GM12878 (cell line): ENCODE data around the gene GSX1. TPM values are rescaled to one million over a fixed set of nuclear protein-coding genes. Genes with fewer than 3 reads are reported as not detected.

ENCODE experiments used
- ATAC-seq: fragments of 200-7000 bp; cut with Tn5 transposase; 3 replicates; pipeline ENCODE4 v1.9.1; 2020; ENCODE audit warnings: mild to moderate bottlenecking, moderate library complexity
- BruUV-seq: library from RNA; stranded (reverse); fragments of 400-500 nt; replicated peaks from 2 replicates; lab custom pipeline; 2021; lab: Mats Ljungman, UMichigan
- CTCF ChIA-PET: fragments of 300-600 bp; sonication (Branson Sonifier 250); formaldehyde crosslinking; extraction: SDS; loops from one replicate; lab custom pipeline; 2021; ENCODE audit warnings: inconsistent platforms; lab: Yijun Ruan, JAX
- POLR2A ChIA-PET: fragments of 350-600 bp; formaldehyde crosslinking; extraction: SDS; loops from one replicate; lab custom pipeline; 2021; ENCODE audit warnings: inconsistent platforms; lab: Charles Lee
- RAD21 ChIA-PET: fragments of 300-600 bp; sonication (Branson Sonifier 250); formaldehyde crosslinking; loops from one replicate; lab custom pipeline; 2023; ENCODE audit warnings: antibody characterized with exemption; ENCODE audit not compliant: unreplicated experiment; lab: Charles Lee
- SMC1A ChIA-PET: fragments of 300-600 bp; sonication (Branson Sonifier 250); formaldehyde crosslinking; loops from one replicate; lab custom pipeline; 2023; ENCODE audit not compliant: unreplicated experiment, uncharacterized antibody; lab: Charles Lee
- DNase-seq: peaks from one replicate; pipeline ENCODE4 v3.0.0-alpha.2; 2011; ENCODE audit warnings: low read depth, low spot score
- FAIRE-seq: peaks from 3 replicates; lab custom pipeline; 2011; peaks lifted over from hg19 to GRCh38; lab: Jason Lieb, UNC
- H2AFZ ChIP-seq: 2 replicates; pipeline ENCODE4 v1.6.0; 2011; ENCODE audit warnings: low read depth, low read length, control low read depth; ENCODE audit not compliant: control insufficient read depth
- H3K27ac ChIP-seq: 2 replicates; pipeline ENCODE4 v1.5.1; 2011; ENCODE audit warnings: control low read depth; ENCODE audit not compliant: control insufficient read depth, insufficient read depth
- H3K27me3 ChIP-seq, 2 experiments: replicated peaks in 1 of 2; 2 replicates each; pipeline versions ENCODE4 v1.6.0 to v1.6.1; 2011; ENCODE audit warnings: low read length in 1 of 2; ENCODE audit not compliant: control insufficient read depth in 2 of 2, insufficient read depth in 2 of 2
- H3K36me3 ChIP-seq, 2 experiments: 2 replicates each; pipeline ENCODE4 v1.5.1; 2011; ENCODE audit warnings: low read length in 1 of 2; ENCODE audit not compliant: control insufficient read depth in 2 of 2, insufficient read depth in 2 of 2
- H3K4me1 ChIP-seq: 2 replicates; pipeline ENCODE4 v1.6.1; 2011; ENCODE audit warnings: mild to moderate bottlenecking, low read length, moderate library complexity, mixed read lengths; ENCODE audit not compliant: control insufficient read depth, insufficient read depth
- H3K4me2 ChIP-seq: 2 replicates; pipeline ENCODE4 v1.6.0; 2011; ENCODE audit warnings: control low read depth; ENCODE audit not compliant: control insufficient read depth, insufficient read depth
- H3K4me3 ChIP-seq: fragments of 200-600 bp; sonication (generic); 2 replicates; pipeline ENCODE4 v1.5.1; 2016
- H3K79me2 ChIP-seq: 2 replicates; pipeline ENCODE4 v1.6.0; 2011; ENCODE audit warnings: low read length; ENCODE audit not compliant: control insufficient read depth, insufficient read depth
- H3K9ac ChIP-seq: 2 replicates; pipeline ENCODE4 v1.8.0; 2011; ENCODE audit warnings: low read length, control low read depth, mixed read lengths; ENCODE audit not compliant: control insufficient read depth, insufficient read depth
- H3K9me3 ChIP-seq: replicated peaks from 3 replicates; pipeline ENCODE4 v1.5.1; 2011; ENCODE audit warnings: mild to moderate bottlenecking, low read length; ENCODE audit not compliant: control insufficient read depth, insufficient read depth
- H4K20me1 ChIP-seq: 2 replicates; pipeline ENCODE4 v1.6.0; 2011; ENCODE audit not compliant: control insufficient read depth, insufficient read depth
- ATF7 ChIP-seq: fragments of 450-650 bp; IDR thresholded peaks from 2 replicates; pipeline ENCODE4 v1.6.1; 2016; ENCODE audit warnings: low read depth, mild to moderate bottlenecking
- BHLHE40 ChIP-seq, 2 experiments: fragments of 450-650 bp in 1 of 2; IDR thresholded peaks; 2 replicates each; pipeline ENCODE4 v1.6.1; 2011 to 2017; ENCODE audit warnings: low read depth in 2 of 2, borderline replicate concordance in 1 of 2, improper control_type of control experiment in 1 of 2, low read length in 1 of 2, mild to moderate bottlenecking in 1 of 2
- BMI1 ChIP-seq: fragments of 450-650 bp; IDR thresholded peaks from 2 replicates; pipeline ENCODE4 v1.6.1; 2016; ENCODE audit warnings: mild to moderate bottlenecking, moderate library complexity, borderline replicate concordance
- CBX5 ChIP-seq: sonication (generic); IDR thresholded peaks from 2 replicates; pipeline ENCODE4 v1.6.1; 2016; ENCODE audit warnings: low read depth, moderate library complexity, mild to moderate bottlenecking, inconsistent platforms
- EED ChIP-seq: sonication (generic); IDR thresholded peaks from 2 replicates; pipeline ENCODE4 v1.6.1; 2016; ENCODE audit warnings: antibody characterized with exemption, low read depth
- MXI1 ChIP-seq: fragments of 150-350 bp; IDR thresholded peaks from 2 replicates; pipeline ENCODE4 v1.6.1; 2011; ENCODE audit warnings: low read depth, mild to moderate bottlenecking, inconsistent platforms, low read length, improper control_type of control experiment
- NR2C1 ChIP-seq: fragments of 450-650 bp; IDR thresholded peaks from 2 replicates; pipeline ENCODE4 v1.6.1; 2017; ENCODE audit warnings: antibody characterized with exemption, mild to moderate bottlenecking, moderate library complexity
- POLR2A ChIP-seq: IDR thresholded peaks from 2 replicates; pipeline ENCODE4 v1.6.1; 2011; ENCODE audit warnings: low read depth, mild to moderate bottlenecking, low read length
- POLR2AphosphoS2 ChIP-seq: IDR thresholded peaks from 2 replicates; pipeline ENCODE4 v1.6.1; 2011; ENCODE audit warnings: low read depth, mild to moderate bottlenecking, low read length, improper control_type of control experiment, moderate library complexity
- ZNF274 ChIP-seq: IDR thresholded peaks from one replicate; pipeline ENCODE4 v1.8.0; 2011; ENCODE audit not compliant: insufficient read length, insufficient read depth
- ZNF384 ChIP-seq: IDR thresholded peaks from 2 replicates; pipeline ENCODE4 v1.6.1; 2012; ENCODE audit warnings: low read depth, mild to moderate bottlenecking, low read length, improper control_type of control experiment, borderline replicate concordance
- ZSCAN29 ChIP-seq: fragments of 450-650 bp; IDR thresholded peaks from 2 replicates; pipeline ENCODE4 v1.6.1; 2017; ENCODE audit warnings: mild to moderate bottlenecking, moderate library complexity
- WGBS: methylation state at CpG from one replicate; pipeline ENCODE4 v1.1.6; 2016; ENCODE audit warnings: low lambda C conversion rate; ENCODE audit not compliant: insufficient replicate concordance, insufficient coverage; ENCODE audit errors: missing lambda C conversion rate; 5-methylcytosine and 5-hydroxymethylcytosine counted together
- in situ Hi-C: fragments of 300-500 bp; cut with MboI; formaldehyde crosslinking; loops from 9 replicates; pipeline ENCODE4 v1.14.3; 2018; ENCODE audit warnings: mixed read lengths
- intact Hi-C: fragments of 100-400 bp; cut with micrococcal nuclease; formaldehyde crosslinking; loops from one replicate; pipeline ENCODE4 v1.14.2; 2022; ENCODE audit not compliant: unreplicated experiment
- polyA plus RNA-seq, 11 experiments: library from polyadenylated mRNA; depleted of rRNA in 4 of 11; unstranded in 6 of 11; stranded (reverse) in 5 of 11; fragments of >200 nt; fragmentation: Nextera tagmentation in 4 of 11; fragmentation: Illumina TruSeq in 1 of 11; extraction: Ambion mirVana in 4 of 11; extraction: Trizol in 1 of 11; gene quantifications; 1 replicate in 1 of 11; 2 replicates in 10 of 11; pipeline versions ENCODE4 v1.2.1 to v1.2.3, GENCODE V29; 2011 to 2016; ENCODE audit warnings: inconsistent platforms in 2 of 11, missing spikeins in 2 of 11, low read depth in 1 of 11
- total RNA-seq, 4 experiments: library from RNA; depleted of rRNA in 3 of 4; stranded (reverse); fragments of >200 nt in 3 of 4; fragmentation: Illumina TruSeq in 1 of 4; extraction: Trizol in 1 of 4; gene quantifications; 2 replicates each; pipeline versions ENCODE4 v1.2.1 to v1.2.3, GENCODE V29; 2013 to 2021
- TF ChIP-seq, protein P1 (sequence below): IDR thresholded peaks from 2 replicates; pipeline ENCODE4 v1.6.1; 2012; ENCODE audit warnings: low read length, inconsistent platforms
- TF ChIP-seq, protein P2 (sequence below): fragments of 450-650 bp; IDR thresholded peaks from 2 replicates; pipeline ENCODE4 v1.6.1; 2016; ENCODE audit warnings: mild to moderate bottlenecking
- TF ChIP-seq, protein P3 (sequence below): fragments of 450-650 bp; IDR thresholded peaks from 2 replicates; pipeline ENCODE4 v1.6.1; 2018; ENCODE audit warnings: mild to moderate bottlenecking, low read depth, moderate library complexity; ENCODE audit not compliant: partially characterized antibody

The GSX1 gene
- total and polyA plus RNA-seq, 10 of the 15 experiments (the other 5 are each of a cell fraction or from before 2014, with no cell fraction given) = not detected

DNA sequence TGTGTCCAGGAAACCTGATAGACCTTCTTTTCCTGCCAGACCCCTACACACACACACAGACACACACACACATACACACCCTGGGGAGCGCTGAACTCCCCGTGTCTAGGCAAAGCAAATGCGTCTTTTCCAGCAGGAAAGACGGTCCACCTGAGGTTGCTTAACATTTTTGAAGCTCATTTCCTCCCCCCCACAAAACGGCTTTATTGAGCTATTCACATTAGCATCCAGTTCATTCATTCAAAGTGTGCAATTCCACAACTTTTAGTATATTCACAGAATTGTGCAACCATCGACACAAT is 3.4 kb downstream of the GSX1 start:
- no peak for TF ChIP-seq ZNF274
- no peak for TF ChIP-seq MXI1
- no peak for TF ChIP-seq ZNF384
- no peak for TF ChIP-seq BMI1
- no peak for TF ChIP-seq BHLHE40 (IDR thresholded peaks at IDR 0.05; ENCODE audit: borderline replicate concordance in 1 of 2, low read depth in 2 of 2, low read length in 1 of 2)
- no peak for TF ChIP-seq POLR2A
- no peak for TF ChIP-seq NR2C1
- no peak for TF ChIP-seq ZSCAN29
- no peak for TF ChIP-seq ATF7
- TF ChIP-seq EED = no peak
- TF ChIP-seq CBX5 = no peak
- TF ChIP-seq, protein P1, sequence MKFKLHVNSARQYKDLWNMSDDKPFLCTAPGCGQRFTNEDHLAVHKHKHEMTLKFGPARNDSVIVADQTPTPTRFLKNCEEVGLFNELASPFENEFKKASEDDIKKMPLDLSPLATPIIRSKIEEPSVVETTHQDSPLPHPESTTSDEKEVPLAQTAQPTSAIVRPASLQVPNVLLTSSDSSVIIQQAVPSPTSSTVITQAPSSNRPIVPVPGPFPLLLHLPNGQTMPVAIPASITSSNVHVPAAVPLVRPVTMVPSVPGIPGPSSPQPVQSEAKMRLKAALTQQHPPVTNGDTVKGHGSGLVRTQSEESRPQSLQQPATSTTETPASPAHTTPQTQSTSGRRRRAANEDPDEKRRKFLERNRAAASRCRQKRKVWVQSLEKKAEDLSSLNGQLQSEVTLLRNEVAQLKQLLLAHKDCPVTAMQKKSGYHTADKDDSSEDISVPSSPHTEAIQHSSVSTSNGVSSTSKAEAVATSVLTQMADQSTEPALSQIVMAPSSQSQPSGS = no peak
- TF ChIP-seq POLR2AphosphoS2 = no peak
- TF ChIP-seq, protein P2, sequence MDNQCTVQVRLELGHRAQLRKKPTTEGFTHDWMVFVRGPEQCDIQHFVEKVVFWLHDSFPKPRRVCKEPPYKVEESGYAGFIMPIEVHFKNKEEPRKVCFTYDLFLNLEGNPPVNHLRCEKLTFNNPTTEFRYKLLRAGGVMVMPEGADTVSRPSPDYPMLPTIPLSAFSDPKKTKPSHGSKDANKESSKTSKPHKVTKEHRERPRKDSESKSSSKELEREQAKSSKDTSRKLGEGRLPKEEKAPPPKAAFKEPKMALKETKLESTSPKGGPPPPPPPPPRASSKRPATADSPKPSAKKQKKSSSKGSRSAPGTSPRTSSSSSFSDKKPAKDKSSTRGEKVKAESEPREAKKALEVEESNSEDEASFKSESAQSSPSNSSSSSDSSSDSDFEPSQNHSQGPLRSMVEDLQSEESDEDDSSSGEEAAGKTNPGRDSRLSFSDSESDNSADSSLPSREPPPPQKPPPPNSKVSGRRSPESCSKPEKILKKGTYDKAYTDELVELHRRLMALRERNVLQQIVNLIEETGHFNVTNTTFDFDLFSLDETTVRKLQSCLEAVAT = no peak
- TF ChIP-seq, protein P3, sequence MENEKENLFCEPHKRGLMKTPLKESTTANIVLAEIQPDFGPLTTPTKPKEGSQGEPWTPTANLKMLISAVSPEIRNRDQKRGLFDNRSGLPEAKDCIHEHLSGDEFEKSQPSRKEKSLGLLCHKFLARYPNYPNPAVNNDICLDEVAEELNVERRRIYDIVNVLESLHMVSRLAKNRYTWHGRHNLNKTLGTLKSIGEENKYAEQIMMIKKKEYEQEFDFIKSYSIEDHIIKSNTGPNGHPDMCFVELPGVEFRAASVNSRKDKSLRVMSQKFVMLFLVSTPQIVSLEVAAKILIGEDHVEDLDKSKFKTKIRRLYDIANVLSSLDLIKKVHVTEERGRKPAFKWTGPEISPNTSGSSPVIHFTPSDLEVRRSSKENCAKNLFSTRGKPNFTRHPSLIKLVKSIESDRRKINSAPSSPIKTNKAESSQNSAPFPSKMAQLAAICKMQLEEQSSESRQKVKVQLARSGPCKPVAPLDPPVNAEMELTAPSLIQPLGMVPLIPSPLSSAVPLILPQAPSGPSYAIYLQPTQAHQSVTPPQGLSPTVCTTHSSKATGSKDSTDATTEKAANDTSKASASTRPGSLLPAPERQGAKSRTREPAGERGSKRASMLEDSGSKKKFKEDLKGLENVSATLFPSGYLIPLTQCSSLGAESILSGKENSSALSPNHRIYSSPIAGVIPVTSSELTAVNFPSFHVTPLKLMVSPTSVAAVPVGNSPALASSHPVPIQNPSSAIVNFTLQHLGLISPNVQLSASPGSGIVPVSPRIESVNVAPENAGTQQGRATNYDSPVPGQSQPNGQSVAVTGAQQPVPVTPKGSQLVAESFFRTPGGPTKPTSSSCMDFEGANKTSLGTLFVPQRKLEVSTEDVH = no peak
- POLR2A ChIA-PET = no interaction called here
- Histone ChIP-seq H3K4me3 (no peak overlapping the region), H4K20me1 (no peaks in the 10 kb centered on the region), H3K4me2 (no peak overlapping the region), H2AFZ (no peak overlapping the region), H3K27me3 (peaks cover 21 to 26% of the 10 kb centered on the region in 2 experiments), H3K79me2 (no peaks in the 10 kb centered on the region), H3K9ac (no peak overlapping the region), H3K27ac (no peak overlapping the region), H3K36me3 (no peaks in the 10 kb centered on the region), H3K4me1 (no peaks in the 10 kb centered on the region), H3K9me3 (no peaks in the 10 kb centered on the region; the same call in 2 of the 3 replicates)
- CTCF ChIA-PET = no interaction called here
- intact Hi-C loops = no loop called here
- DNase-seq (no peak), FAIRE-seq (no peak), ATAC-seq (no peak)
- 0% methylated on average over 6 of the region's 6 CpGs for WGBS
- in situ Hi-C loops = no loop called here
- no TSS peak for BruUV-seq
- SMC1A ChIA-PET = no interaction called here
- RAD21 ChIA-PET = no interaction called here
